Neural crest cell (in vitro differentiated cells): ENCODE data around the gene C12orf42. TPM values are rescaled to one million over a fixed set of nuclear protein-coding genes. Genes with fewer than 3 reads are reported as not detected.

ENCODE experiments used
- DNase-seq: peaks from one replicate; pipeline ENCODE4 v3.0.0; 2021; ENCODE audit warnings: low read depth, mixed read lengths, low spot score
- H3K27ac Mint-ChIP-seq: one replicate; pipeline ENCODE4 v1.8.0; 2021; ENCODE audit warnings: mild to moderate bottlenecking, mixed read lengths; ENCODE audit not compliant: unreplicated experiment
- H3K27me3 Mint-ChIP-seq: 2 replicates; pipeline ENCODE4 v1.8.0; 2021; ENCODE audit warnings: low read depth, mild to moderate bottlenecking, mixed read lengths
- H3K36me3 Mint-ChIP-seq: 2 replicates; pipeline ENCODE4 v1.8.0; 2021; ENCODE audit warnings: low read depth, mild to moderate bottlenecking, mixed read lengths
- H3K4me1 Mint-ChIP-seq: 2 replicates; pipeline ENCODE4 v1.8.0; 2021; ENCODE audit warnings: mixed read lengths
- H3K4me3 Mint-ChIP-seq: one replicate; pipeline ENCODE4 v1.8.0; 2021; ENCODE audit warnings: mild to moderate bottlenecking, mixed read lengths
- H3K9me3 Mint-ChIP-seq: 2 replicates; pipeline ENCODE4 v1.8.0; 2021; ENCODE audit warnings: mixed read lengths
- total RNA-seq: library from RNA; stranded (reverse); gene quantifications from 2 replicates; pipeline ENCODE4 v1.2.1, GENCODE V29; 2021
- TF ChIP-seq, protein P1 (sequence below): fragments of 200-600 bp; sonication (generic); conservative IDR thresholded peaks from 2 replicates; pipeline ENCODE4 v1.5.0; 2021; ENCODE audit warnings: antibody characterized with exemption, mild to moderate bottlenecking

The C12orf42 gene
- total RNA-seq, 1 donor from 2014 or later = not detected

DNA sequence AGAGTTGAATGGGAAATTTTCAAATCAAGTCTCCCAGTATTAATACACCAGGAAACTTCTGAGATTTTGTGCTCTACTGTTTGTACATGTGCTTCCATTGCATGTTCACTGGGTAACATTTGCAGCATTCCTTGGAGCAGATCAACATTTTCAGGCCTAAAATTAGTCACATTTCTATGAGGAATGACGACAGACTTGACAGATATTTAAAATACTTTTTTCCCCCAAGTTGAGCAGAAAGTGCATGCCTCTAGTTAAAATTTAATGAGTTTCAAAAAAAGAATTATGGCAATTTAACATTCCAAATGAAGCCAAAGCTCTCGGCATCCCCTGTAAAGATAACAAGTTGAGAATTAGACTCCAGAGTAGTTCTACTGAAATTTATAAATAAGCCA is 72.3 kb downstream of the C12orf42 start:
- no peak overlapping the region for H3K27ac Mint-ChIP-seq
- peaks cover 40% of the 10 kb centered on the region for H3K27me3 Mint-ChIP-seq
- H3K4me3 Mint-ChIP-seq = peak overlapping the region; percentile 49
- peaks cover 12% of the 10 kb centered on the region for H3K9me3 Mint-ChIP-seq
- DNase-seq = no peak
- peaks cover 14% of the 10 kb centered on the region for H3K36me3 Mint-ChIP-seq
- H3K4me1 Mint-ChIP-seq = peaks cover 38% of the 10 kb centered on the region
- TF ChIP-seq, protein P1, sequence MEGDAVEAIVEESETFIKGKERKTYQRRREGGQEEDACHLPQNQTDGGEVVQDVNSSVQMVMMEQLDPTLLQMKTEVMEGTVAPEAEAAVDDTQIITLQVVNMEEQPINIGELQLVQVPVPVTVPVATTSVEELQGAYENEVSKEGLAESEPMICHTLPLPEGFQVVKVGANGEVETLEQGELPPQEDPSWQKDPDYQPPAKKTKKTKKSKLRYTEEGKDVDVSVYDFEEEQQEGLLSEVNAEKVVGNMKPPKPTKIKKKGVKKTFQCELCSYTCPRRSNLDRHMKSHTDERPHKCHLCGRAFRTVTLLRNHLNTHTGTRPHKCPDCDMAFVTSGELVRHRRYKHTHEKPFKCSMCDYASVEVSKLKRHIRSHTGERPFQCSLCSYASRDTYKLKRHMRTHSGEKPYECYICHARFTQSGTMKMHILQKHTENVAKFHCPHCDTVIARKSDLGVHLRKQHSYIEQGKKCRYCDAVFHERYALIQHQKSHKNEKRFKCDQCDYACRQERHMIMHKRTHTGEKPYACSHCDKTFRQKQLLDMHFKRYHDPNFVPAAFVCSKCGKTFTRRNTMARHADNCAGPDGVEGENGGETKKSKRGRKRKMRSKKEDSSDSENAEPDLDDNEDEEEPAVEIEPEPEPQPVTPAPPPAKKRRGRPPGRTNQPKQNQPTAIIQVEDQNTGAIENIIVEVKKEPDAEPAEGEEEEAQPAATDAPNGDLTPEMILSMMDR = no peak

DNA sequence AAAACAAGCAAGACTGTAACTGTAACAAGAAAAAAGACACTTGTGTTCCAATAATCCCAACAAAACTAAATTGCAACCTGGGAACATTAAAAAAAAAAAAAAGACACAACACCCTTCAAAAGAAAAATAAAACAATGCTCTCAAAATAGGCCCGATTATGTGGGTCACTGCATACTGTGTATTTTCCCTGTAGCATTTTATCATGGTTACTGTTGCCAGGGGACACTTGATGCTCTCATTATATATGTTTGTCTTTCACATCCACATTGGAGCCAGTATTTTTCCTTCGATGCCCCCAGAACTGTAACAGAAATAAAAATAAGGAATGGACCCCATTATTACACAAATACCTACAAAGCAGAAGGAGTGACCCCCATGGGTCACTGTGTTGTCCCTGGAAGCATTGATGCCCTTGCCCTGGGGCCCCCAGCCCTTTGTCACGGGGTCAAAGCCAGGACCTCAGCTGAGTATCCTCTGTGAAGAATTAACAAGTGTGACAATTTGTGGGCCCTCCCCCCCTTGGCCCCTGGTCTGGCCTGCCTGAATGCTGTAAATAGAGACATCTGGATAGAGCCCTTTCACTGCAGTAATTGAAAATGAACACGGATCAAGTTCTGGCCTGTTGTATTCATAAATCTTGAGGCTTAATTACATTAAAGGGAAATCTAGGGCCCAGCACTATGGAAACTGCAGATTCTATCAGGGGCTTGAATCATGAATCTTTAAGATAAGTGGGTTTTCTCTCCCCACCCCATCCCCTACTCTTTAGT is 72.8 kb downstream of the C12orf42 start:
- peak overlapping the region; percentile 49 for H3K4me3 Mint-ChIP-seq
- H3K36me3 Mint-ChIP-seq = peaks cover 11% of the 10 kb centered on the region
- H3K27ac Mint-ChIP-seq = peak overlapping the region; percentile 69
- H3K27me3 Mint-ChIP-seq = peaks cover 39% of the 10 kb centered on the region
- TF ChIP-seq, protein P1 = no peak
- H3K4me1 Mint-ChIP-seq = peaks cover 38% of the 10 kb centered on the region
- DNase-seq = peak; percentile 71
- H3K9me3 Mint-ChIP-seq = peaks cover 11% of the 10 kb centered on the region

DNA sequence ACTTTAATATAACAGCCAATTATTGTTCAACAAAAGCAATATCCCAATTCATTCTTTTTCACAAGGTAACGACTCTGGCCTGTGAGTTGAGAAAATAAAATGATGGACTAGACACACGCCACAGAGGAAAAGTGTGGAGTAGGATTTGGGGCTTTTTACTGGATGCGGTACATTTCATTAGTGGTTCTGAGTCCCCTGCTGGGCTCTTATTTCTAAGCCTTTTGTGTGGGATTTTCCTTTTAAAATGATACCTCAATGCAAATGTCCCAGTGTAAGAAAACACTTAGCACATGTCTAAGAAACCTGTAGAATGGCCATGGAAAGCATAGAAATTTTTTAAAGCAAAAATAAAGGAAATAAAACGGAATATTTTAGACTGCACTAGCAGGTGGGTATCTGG is 73.4 kb downstream of the C12orf42 start:
- H3K27me3 Mint-ChIP-seq = peaks cover 33% of the 10 kb centered on the region
- peaks cover 5% of the 10 kb centered on the region for H3K9me3 Mint-ChIP-seq
- peak overlapping the region; percentile 69 for H3K27ac Mint-ChIP-seq
- peaks cover 5% of the 10 kb centered on the region for H3K36me3 Mint-ChIP-seq
- no peak for DNase-seq
- peak overlapping the region; percentile 49 for H3K4me3 Mint-ChIP-seq
- peaks cover 38% of the 10 kb centered on the region for H3K4me1 Mint-ChIP-seq
- TF ChIP-seq, protein P1 = no peak

DNA sequence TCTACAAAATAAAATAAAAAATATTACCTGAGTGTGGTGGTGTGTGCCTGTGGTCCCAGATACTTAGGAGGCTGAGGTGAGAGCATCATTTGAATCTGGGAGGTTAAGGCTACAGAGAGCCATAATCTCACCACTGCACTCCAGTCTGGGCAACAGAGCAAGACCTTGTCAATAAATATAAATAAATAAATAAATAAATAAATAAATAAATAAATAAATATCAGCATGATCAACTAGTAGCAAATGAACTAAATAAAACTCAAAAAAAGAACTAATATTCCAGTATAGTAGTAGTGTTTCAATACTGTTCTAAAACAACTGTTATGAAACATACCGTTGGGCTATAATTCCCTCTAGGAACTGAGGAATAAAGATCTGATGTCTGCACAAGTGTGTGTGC is 74.4 kb downstream of the C12orf42 start:
- no peak for DNase-seq
- H3K4me3 Mint-ChIP-seq = no peak overlapping the region
- H3K4me1 Mint-ChIP-seq = peaks cover 38% of the 10 kb centered on the region
- TF ChIP-seq, protein P1 = no peak
- no peak overlapping the region for H3K27ac Mint-ChIP-seq
- H3K9me3 Mint-ChIP-seq = peaks cover 4% of the 10 kb centered on the region
- H3K27me3 Mint-ChIP-seq = peaks cover 24% of the 10 kb centered on the region
- H3K36me3 Mint-ChIP-seq = peaks cover 4% of the 10 kb centered on the region

DNA sequence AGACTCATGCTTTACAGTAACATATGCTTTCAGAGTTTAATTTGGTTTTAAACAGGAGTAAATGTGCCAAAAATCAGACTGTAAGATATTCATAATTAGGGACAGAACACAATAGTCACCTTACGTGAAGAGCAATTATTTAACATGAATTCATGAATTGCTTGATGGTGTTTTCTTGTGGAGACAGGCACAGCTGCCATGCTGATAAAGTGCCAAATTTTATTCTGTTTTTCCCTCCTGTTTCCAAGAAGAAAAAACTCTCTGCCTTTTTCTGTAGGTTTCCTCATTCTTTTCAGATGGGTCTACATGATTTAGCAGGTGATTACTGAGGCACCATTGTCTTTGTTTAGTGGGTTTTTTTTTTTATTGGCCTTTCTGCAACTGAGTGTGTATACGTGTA is 80.1 kb downstream of the C12orf42 start:
- H3K27me3 Mint-ChIP-seq = peaks cover 27% of the 10 kb centered on the region
- DNase-seq = no peak
- H3K4me3 Mint-ChIP-seq = no peak overlapping the region
- TF ChIP-seq, protein P1 = no peak
- H3K4me1 Mint-ChIP-seq = peaks cover 4% of the 10 kb centered on the region
- H3K9me3 Mint-ChIP-seq = peaks cover 4% of the 10 kb centered on the region
- H3K36me3 Mint-ChIP-seq = no peaks in the 10 kb centered on the region
- H3K27ac Mint-ChIP-seq = no peak overlapping the region
